Astrocyte (in vitro differentiated cells and primary cell): Measurements from ENCODE around the gene UGDH. TPM values are rescaled to one million over a fixed set of nuclear protein-coding genes. Genes with fewer than 3 reads are reported as not detected.

Experiments used
- DNase-seq: peaks from one replicate; pipeline ENCODE4 v3.0.0-alpha.2; 2010; ENCODE audit warnings: low read depth
- FAIRE-seq: peaks from 2 replicates; lab custom pipeline; 2011; peaks lifted over from hg19 to GRCh38; lab: Jason Lieb, UNC
- H2AFZ ChIP-seq: 2 replicates; pipeline ENCODE4 v1.6.0; 2012; ENCODE audit warnings: low read depth, low read length, inconsistent platforms
- H3K27ac ChIP-seq: 2 replicates; pipeline ENCODE4 v1.5.1; 2011; ENCODE audit warnings: low read depth, low read length, inconsistent platforms
- H3K27me3 ChIP-seq: 2 replicates; pipeline ENCODE4 v1.6.0; 2011; ENCODE audit warnings: low read length, inconsistent platforms; ENCODE audit not compliant: insufficient read depth
- H3K36me3 ChIP-seq: 2 replicates; pipeline ENCODE4 v1.5.1; 2011; ENCODE audit warnings: low read length, inconsistent platforms; ENCODE audit not compliant: insufficient read depth
- H3K4me1 ChIP-seq: 2 replicates; pipeline ENCODE4 v1.5.1; 2011; ENCODE audit warnings: low read length, inconsistent platforms; ENCODE audit not compliant: insufficient read depth
- H3K4me2 ChIP-seq: 2 replicates; pipeline ENCODE4 v1.6.0; 2012; ENCODE audit warnings: low read length, inconsistent platforms
- H3K4me3 ChIP-seq: 2 replicates; pipeline ENCODE4 v1.5.1; 2011; ENCODE audit warnings: low read depth, mild to moderate bottlenecking, low read length, inconsistent platforms; ENCODE audit not compliant: insufficient read depth
- H3K79me2 ChIP-seq: 2 replicates; pipeline ENCODE4 v1.6.0; 2012; ENCODE audit warnings: mild to moderate bottlenecking, low read length, inconsistent platforms; ENCODE audit not compliant: insufficient read depth
- H3K9ac ChIP-seq: 2 replicates; pipeline ENCODE4 v1.6.0; 2012; ENCODE audit warnings: mild to moderate bottlenecking, low read length, inconsistent platforms
- H3K9me3 ChIP-seq: 2 replicates; pipeline ENCODE4 v1.5.1; 2012; ENCODE audit warnings: low read depth, mild to moderate bottlenecking, low read length, inconsistent platforms; ENCODE audit not compliant: insufficient read depth
- H4K20me1 ChIP-seq: 2 replicates; pipeline ENCODE4 v1.6.0; 2012; ENCODE audit warnings: low read length, inconsistent platforms; ENCODE audit not compliant: insufficient read depth
- H3K27ac Mint-ChIP-seq: one replicate; pipeline ENCODE4 v1.8.0; 2021; ENCODE audit warnings: mild to moderate bottlenecking, mixed read lengths; ENCODE audit not compliant: unreplicated experiment
- H3K27me3 Mint-ChIP-seq: one replicate; pipeline ENCODE4 v1.8.0; 2021; ENCODE audit warnings: low read depth, mixed read lengths; ENCODE audit not compliant: unreplicated experiment
- H3K36me3 Mint-ChIP-seq: one replicate; pipeline ENCODE4 v1.8.0; 2021; ENCODE audit warnings: low read depth, mixed read lengths; ENCODE audit not compliant: unreplicated experiment
- H3K4me1 Mint-ChIP-seq: one replicate; pipeline ENCODE4 v1.8.0; 2021; ENCODE audit warnings: low read depth, mixed read lengths; ENCODE audit not compliant: unreplicated experiment
- H3K4me3 Mint-ChIP-seq: one replicate; pipeline ENCODE4 v1.8.0; 2021; ENCODE audit warnings: mild to moderate bottlenecking, moderate library complexity, mixed read lengths; ENCODE audit not compliant: unreplicated experiment
- H3K9me3 Mint-ChIP-seq: one replicate; pipeline ENCODE4 v1.8.0; 2021; ENCODE audit warnings: mild to moderate bottlenecking, mixed read lengths; ENCODE audit not compliant: unreplicated experiment
- CTCF ChIP-seq: IDR thresholded peaks from 2 replicates; pipeline ENCODE4 v1.5.1; 2011; ENCODE audit warnings: low read depth, mild to moderate bottlenecking, inconsistent platforms, low read length, moderate library complexity; ENCODE audit not compliant: insufficient read depth
- EZH2 ChIP-seq: IDR thresholded peaks from 2 replicates; pipeline ENCODE4 v1.6.1; 2012; ENCODE audit warnings: mild to moderate bottlenecking, low read length, inconsistent platforms; ENCODE audit not compliant: insufficient read depth
- total RNA-seq: library from RNA; stranded (reverse); gene quantifications from 2 replicates; pipeline ENCODE4 v1.2.1, GENCODE V29; 2021

UGDH gene
- total RNA-seq, 1 donor from 2014 or later, result 114 TPM

- Mint-ChIP-seq H3K4me1 (peaks cover 7% of the 10 kb centered on the region), H3K27ac (no peak overlapping the region), H3K36me3 (peaks cover 9% of the 10 kb centered on the region), H3K27me3 (no peaks in the 10 kb centered on the region), H3K4me3 (no peak overlapping the region), H3K9me3 (no peaks in the 10 kb centered on the region)
- no peak for TF ChIP-seq CTCF
- TF ChIP-seq EZH2, result no peak
- Histone ChIP-seq H3K9me3 (no peaks in the 10 kb centered on the region), H3K27me3 (no peaks in the 10 kb centered on the region), H4K20me1 (peaks cover 3% of the 10 kb centered on the region), H3K4me3 (no peak overlapping the region), H2AFZ (no peak overlapping the region), H3K36me3 (no peaks in the 10 kb centered on the region), H3K4me1 (peaks cover 6% of the 10 kb centered on the region), H3K9ac (no peak overlapping the region), H3K79me2 (no peaks in the 10 kb centered on the region), H3K27ac (no peak overlapping the region), H3K4me2 (no peak overlapping the region)
- DNase-seq (no peak), FAIRE-seq (no peak)
Observed at GRCh38 chr4:39543034-39543433, 15.8 kb upstream of the UGDH start.

GRCh38 chr4:39542611-39543012 is 15.4 kb upstream of the UGDH start:
- H3K9ac ChIP-seq, result no peak overlapping the region
- H3K36me3 ChIP-seq, result no peaks in the 10 kb centered on the region
- H3K27me3 ChIP-seq, result no peaks in the 10 kb centered on the region
- H3K27ac ChIP-seq, result no peak overlapping the region
- H3K9me3 Mint-ChIP-seq, result no peaks in the 10 kb centered on the region
- DNase-seq (no peak), FAIRE-seq (no peak)
- TF ChIP-seq CTCF (no peak), EZH2 (no peak)
- no peaks in the 10 kb centered on the region for H3K79me2 ChIP-seq
- peaks cover 9% of the 10 kb centered on the region for H3K36me3 Mint-ChIP-seq
- H3K4me3 ChIP-seq, result no peak overlapping the region
- no peak overlapping the region for H3K4me2 ChIP-seq
- H3K4me1 Mint-ChIP-seq, result peaks cover 7% of the 10 kb centered on the region
- H3K27me3 Mint-ChIP-seq, result no peaks in the 10 kb centered on the region
- peaks cover 3% of the 10 kb centered on the region for H4K20me1 ChIP-seq
- H3K4me1 ChIP-seq, result peaks cover 6% of the 10 kb centered on the region
- H3K4me3 Mint-ChIP-seq, result no peak overlapping the region
- H3K9me3 ChIP-seq, result no peaks in the 10 kb centered on the region
- H3K27ac Mint-ChIP-seq, result no peak overlapping the region
- H2AFZ ChIP-seq, result no peak overlapping the region

GRCh38 chr4:39541987-39542610 is 14.9 kb upstream of the UGDH start:
- Mint-ChIP-seq H3K4me1 (peaks cover 7% of the 10 kb centered on the region), H3K27ac (no peak overlapping the region)
- FAIRE-seq, result no peak

More at GRCh38 chr4:39541987-39542610, 14.9 kb upstream of the UGDH start:
- Mint-ChIP-seq H3K36me3 (peaks cover 7% of the 10 kb centered on the region), H3K9me3 (no peaks in the 10 kb centered on the region), H3K4me3 (no peak overlapping the region), H3K27me3 (no peaks in the 10 kb centered on the region)
- no peaks in the 10 kb centered on the region for H3K27me3 ChIP-seq
- no peak overlapping the region for H3K4me2 ChIP-seq
- no peak overlapping the region for H3K27ac ChIP-seq
- H3K4me1 ChIP-seq, result peaks cover 6% of the 10 kb centered on the region
- no peak overlapping the region for H3K4me3 ChIP-seq
- H2AFZ ChIP-seq, result no peak overlapping the region
- H3K9ac ChIP-seq, result no peak overlapping the region
- no peak for TF ChIP-seq CTCF
- no peak for TF ChIP-seq EZH2
- no peaks in the 10 kb centered on the region for H3K9me3 ChIP-seq
- peaks cover 3% of the 10 kb centered on the region for H4K20me1 ChIP-seq
- no peak for DNase-seq
- no peaks in the 10 kb centered on the region for H3K79me2 ChIP-seq
- no peaks in the 10 kb centered on the region for H3K36me3 ChIP-seq
